HepG2 (cell line): Measurements from ENCODE around the gene TVP23A. TPM values are rescaled to one million over a fixed set of nuclear protein-coding genes. Genes with fewer than 3 reads are reported as not detected.

Experiments
- ARNT2 ChIP-seq: sonication (generic); formaldehyde crosslinking; IDR thresholded peaks from 2 replicates; pipeline ENCODE4 v1.8.0; 2022; ENCODE audit warnings: mild to moderate bottlenecking, low read depth, missing genetic modification reagents, moderate library complexity
- ATF1 ChIP-seq: IDR thresholded peaks from 2 replicates; pipeline ENCODE4 v1.6.1; 2016; ENCODE audit warnings: mild to moderate bottlenecking, control low read depth
- FOSL2 ChIP-seq: sonication (generic); formaldehyde crosslinking; IDR thresholded peaks from 2 replicates; pipeline ENCODE4 v1.4.0; 2020; ENCODE audit warnings: missing genetic modification reagents
- GZF1 ChIP-seq: sonication (generic); formaldehyde crosslinking; IDR thresholded peaks from 2 replicates; pipeline ENCODE4 v1.5.1; 2020; ENCODE audit warnings: mild to moderate bottlenecking, missing genetic modification reagents
- KLF11 ChIP-seq: IDR thresholded peaks from 2 replicates; pipeline ENCODE4 v1.6.1; 2016; ENCODE audit warnings: missing compliant biosample characterization
- MYPOP ChIP-seq: sonication (generic); formaldehyde crosslinking; IDR thresholded peaks from 2 replicates; pipeline ENCODE4 v1.8.1; 2023; ENCODE audit warnings: mild to moderate bottlenecking, moderate library complexity, missing genetic modification reagents
- PAF1 ChIP-seq: IDR thresholded peaks from 2 replicates; pipeline ENCODE4 v1.6.1; 2016; ENCODE audit warnings: missing genetic modification reagents, missing compliant biosample characterization
- ZNF775 ChIP-seq: sonication (generic); formaldehyde crosslinking; IDR thresholded peaks from 2 replicates; pipeline ENCODE4 v1.4.0; 2020; ENCODE audit warnings: missing genetic modification reagents, mild to moderate bottlenecking, moderate library complexity, borderline replicate concordance
- ZNF782 ChIP-seq: sonication (generic); formaldehyde crosslinking; IDR thresholded peaks from 2 replicates; pipeline ENCODE4 v1.4.0; 2020; ENCODE audit warnings: missing genetic modification reagents, mild to moderate bottlenecking, borderline replicate concordance
- polyA plus RNA-seq, 8 experiments: library from polyadenylated mRNA; depleted of rRNA in 3 of 8; stranded (reverse) in 7 of 8; unstranded in 1 of 8; fragments of >200 nt; fragmentation: Illumina TruSeq in 4 of 8; extraction: Trizol in 4 of 8; gene quantifications; 2 replicates each; pipeline versions ENCODE4 v1.2.1 to v1.2.3, GENCODE V29; 2011 to 2016; ENCODE audit warnings: low read depth in 4 of 8, missing spikeins in 1 of 8, mixed read lengths in 1 of 8; ENCODE audit not compliant: insufficient read depth in 1 of 8
- total RNA-seq, 5 experiments: library from RNA; depleted of rRNA; stranded (reverse); fragments of >200 nt; fragmentation: Illumina TruSeq; extraction: Trizol; gene quantifications; 2 replicates each; pipeline ENCODE4 v1.2.3, GENCODE V29; 2016; ENCODE audit warnings: low read depth in 1 of 5
- TF ChIP-seq, protein P1 (sequence below): sonication (generic); formaldehyde crosslinking; IDR thresholded peaks from 2 replicates; pipeline ENCODE4 v1.9.0; 2022; ENCODE audit warnings: low read depth, missing genetic modification reagents
- TF ChIP-seq, protein P2 (sequence below): sonication (generic); formaldehyde crosslinking; IDR thresholded peaks from 2 replicates; pipeline ENCODE4 v1.4.0; 2020; ENCODE audit warnings: mild to moderate bottlenecking, missing genetic modification reagents
- TF ChIP-seq, protein P3 (sequence below): sonication (generic); formaldehyde crosslinking; IDR thresholded peaks from 2 replicates; pipeline ENCODE4 v1.4.0; 2020; ENCODE audit warnings: mild to moderate bottlenecking, missing genetic modification reagents, borderline replicate concordance

The TVP23A gene
- total and polyA plus RNA-seq, 2 of the 13 experiments (the other 11 are each of a cell fraction or from before 2014, with no cell fraction given) = not detected

- no peak for TF ChIP-seq ZNF775
- 0 out of 2 replicates have a peak, but pooled peaks have one; percentile 39 for TF ChIP-seq ARNT2
- no peak for TF ChIP-seq ZNF782 (CRISPR knock-in tag)
- no peak; the same call in 1 of the 2 replicates for TF ChIP-seq GZF1
- TF ChIP-seq PAF1 = no peak
- TF ChIP-seq, protein P1, sequence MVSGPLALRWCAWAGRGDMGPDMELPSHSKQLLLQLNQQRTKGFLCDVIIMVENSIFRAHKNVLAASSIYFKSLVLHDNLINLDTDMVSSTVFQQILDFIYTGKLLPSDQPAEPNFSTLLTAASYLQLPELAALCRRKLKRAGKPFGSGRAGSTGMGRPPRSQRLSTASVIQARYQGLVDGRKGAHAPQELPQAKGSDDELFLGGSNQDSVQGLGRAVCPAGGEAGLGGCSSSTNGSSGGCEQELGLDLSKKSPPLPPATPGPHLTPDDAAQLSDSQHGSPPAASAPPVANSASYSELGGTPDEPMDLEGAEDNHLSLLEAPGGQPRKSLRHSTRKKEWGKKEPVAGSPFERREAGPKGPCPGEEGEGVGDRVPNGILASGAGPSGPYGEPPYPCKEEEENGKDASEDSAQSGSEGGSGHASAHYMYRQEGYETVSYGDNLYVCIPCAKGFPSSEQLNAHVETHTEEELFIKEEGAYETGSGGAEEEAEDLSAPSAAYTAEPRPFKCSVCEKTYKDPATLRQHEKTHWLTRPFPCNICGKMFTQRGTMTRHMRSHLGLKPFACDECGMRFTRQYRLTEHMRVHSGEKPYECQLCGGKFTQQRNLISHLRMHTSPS (CRISPR knock-in tag) = no peak
- TF ChIP-seq, protein P2, sequence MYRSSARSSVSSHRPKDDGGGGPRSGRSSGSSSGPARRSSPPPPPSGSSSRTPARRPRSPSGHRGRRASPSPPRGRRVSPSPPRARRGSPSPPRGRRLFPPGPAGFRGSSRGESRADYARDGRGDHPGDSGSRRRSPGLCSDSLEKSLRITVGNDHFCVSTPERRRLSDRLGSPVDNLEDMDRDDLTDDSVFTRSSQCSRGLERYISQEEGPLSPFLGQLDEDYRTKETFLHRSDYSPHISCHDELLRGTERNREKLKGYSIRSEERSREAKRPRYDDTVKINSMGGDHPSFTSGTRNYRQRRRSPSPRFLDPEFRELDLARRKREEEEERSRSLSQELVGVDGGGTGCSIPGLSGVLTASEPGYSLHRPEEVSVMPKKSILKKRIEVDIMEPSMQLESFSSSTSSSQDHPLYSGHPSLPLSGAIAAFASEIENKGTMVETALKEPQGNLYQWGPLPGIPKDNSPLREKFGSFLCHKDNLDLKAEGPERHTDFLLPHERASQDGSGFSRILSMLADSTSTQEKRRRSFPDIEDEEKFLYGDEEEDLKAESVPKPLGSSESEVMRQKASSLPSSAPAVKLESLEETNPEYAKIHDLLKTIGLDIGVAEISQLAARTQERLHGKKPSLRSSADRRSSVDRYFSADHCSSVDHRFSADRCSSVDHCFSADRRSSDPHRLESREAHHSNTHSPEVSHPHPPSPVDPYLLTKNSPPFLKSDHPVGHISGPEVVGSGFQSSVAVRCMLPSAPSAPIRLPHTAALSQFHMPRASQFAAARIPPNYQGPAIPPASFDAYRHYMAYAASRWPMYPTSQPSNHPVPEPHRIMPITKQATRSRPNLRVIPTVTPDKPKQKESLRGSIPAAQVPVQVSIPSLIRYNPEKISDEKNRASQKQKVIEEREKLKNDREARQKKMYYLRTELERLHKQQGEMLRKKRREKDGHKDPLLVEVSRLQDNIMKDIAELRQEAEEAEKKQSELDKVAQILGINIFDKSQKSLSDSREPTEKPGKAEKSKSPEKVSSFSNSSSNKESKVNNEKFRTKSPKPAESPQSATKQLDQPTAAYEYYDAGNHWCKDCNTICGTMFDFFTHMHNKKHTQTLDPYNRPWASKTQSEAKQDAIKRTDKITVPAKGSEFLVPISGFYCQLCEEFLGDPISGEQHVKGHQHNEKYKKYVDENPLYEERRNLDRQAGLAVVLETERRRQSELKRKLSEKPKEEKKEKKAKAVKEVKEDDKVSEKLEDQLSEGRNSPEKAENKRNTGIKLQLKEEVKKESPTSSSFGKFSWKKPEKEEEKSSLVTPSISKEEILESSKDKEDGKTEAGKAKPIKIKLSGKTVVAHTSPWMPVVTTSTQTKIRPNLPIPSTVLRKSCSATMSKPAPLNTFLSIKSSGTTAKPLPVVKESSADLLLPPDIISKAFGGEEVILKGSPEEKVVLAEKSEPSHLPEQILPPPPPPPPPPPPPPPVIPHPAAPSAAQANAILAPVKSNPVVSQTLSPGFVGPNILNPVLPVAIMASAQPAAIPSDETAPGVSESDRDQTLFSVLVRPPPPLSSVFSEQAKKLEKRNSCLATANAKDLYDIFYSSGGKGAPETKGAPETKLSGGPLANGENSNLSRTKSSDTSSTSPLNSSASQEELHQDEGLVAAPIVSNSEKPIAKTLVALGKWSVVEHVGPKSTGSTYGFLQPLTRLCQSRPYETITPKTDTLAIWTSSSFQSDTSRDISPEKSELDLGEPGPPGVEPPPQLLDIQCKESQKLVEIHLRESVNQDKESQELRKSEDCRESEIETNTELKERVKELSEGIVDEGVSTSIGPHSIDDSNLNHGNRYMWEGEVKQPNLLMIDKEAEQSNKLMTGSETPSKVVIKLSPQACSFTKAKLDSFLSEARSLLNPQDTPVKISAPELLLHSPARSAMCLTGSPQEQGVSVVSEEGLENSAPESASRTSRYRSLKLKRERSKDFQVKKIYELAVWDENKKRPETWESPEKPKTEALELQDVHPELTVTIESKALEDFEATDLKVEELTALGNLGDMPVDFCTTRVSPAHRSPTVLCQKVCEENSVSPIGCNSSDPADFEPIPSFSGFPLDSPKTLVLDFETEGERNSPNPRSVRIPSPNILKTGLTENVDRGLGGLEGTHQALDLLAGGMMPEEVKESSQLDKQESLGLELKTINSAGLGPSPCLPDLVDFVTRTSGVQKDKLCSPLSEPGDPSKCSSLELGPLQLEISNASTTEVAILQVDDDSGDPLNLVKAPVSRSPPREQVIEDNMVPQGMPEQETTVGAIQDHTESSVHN (CRISPR knock-in tag) = no peak
- TF ChIP-seq FOSL2 = peak; percentile 48
- no peak for TF ChIP-seq KLF11
- no peak for TF ChIP-seq ATF1 (CRISPR knock-in tag)
- no peak for TF ChIP-seq MYPOP (CRISPR knock-in tag)
- TF ChIP-seq, protein P3, sequence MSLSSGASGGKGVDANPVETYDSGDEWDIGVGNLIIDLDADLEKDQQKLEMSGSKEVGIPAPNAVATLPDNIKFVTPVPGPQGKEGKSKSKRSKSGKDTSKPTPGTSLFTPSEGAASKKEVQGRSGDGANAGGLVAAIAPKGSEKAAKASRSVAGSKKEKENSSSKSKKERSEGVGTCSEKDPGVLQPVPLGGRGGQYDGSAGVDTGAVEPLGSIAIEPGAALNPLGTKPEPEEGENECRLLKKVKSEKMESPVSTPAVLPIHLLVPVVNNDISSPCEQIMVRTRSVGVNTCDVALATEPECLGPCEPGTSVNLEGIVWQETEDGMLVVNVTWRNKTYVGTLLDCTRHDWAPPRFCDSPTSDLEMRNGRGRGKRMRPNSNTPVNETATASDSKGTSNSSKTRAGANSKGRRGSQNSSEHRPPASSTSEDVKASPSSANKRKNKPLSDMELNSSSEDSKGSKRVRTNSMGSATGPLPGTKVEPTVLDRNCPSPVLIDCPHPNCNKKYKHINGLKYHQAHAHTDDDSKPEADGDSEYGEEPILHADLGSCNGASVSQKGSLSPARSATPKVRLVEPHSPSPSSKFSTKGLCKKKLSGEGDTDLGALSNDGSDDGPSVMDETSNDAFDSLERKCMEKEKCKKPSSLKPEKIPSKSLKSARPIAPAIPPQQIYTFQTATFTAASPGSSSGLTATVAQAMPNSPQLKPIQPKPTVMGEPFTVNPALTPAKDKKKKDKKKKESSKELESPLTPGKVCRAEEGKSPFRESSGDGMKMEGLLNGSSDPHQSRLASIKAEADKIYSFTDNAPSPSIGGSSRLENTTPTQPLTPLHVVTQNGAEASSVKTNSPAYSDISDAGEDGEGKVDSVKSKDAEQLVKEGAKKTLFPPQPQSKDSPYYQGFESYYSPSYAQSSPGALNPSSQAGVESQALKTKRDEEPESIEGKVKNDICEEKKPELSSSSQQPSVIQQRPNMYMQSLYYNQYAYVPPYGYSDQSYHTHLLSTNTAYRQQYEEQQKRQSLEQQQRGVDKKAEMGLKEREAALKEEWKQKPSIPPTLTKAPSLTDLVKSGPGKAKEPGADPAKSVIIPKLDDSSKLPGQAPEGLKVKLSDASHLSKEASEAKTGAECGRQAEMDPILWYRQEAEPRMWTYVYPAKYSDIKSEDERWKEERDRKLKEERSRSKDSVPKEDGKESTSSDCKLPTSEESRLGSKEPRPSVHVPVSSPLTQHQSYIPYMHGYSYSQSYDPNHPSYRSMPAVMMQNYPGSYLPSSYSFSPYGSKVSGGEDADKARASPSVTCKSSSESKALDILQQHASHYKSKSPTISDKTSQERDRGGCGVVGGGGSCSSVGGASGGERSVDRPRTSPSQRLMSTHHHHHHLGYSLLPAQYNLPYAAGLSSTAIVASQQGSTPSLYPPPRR (CRISPR knock-in tag) = no peak
Measured at GRCh38 chr16:10737068-10737625, 81.4 kb downstream of the TVP23A start (continued).
